HG02885 (cell line): Measurements from ENCODE around the gene SMTN.

Experiments used
- ATAC-seq: cut with Tn5 transposase; IDR thresholded peaks from one replicate; pipeline ENCODE4 v1.9.1; 2021; ENCODE audit warnings: mild to moderate bottlenecking; ENCODE audit not compliant: unreplicated experiment, poor library complexity

Gene SMTN

GRCh38 chr22:31143038-31143437 is 61.9 kb downstream of the SMTN start:
- ATAC-seq: no peak

GRCh38 chr22:31143537-31143936 is 62.4 kb downstream of the SMTN start:
- ATAC-seq: no peak

- ATAC-seq: no peak
These were observed 63.1 kb downstream of the SMTN start for GRCh38 chr22:31144223-31144622.

- no peak for ATAC-seq
These were observed 67.4 kb downstream of the SMTN start for GRCh38 chr22:31148488-31148887.

- no peak for ATAC-seq
These were observed 68.0 kb downstream of the SMTN start for GRCh38 chr22:31148953-31149627.

- no peak for ATAC-seq
These were observed 69.5 kb downstream of the SMTN start for GRCh38 chr22:31150615-31151014.

GRCh38 chr22:31151872-31152271 is 70.8 kb downstream of the SMTN start:
- ATAC-seq: no peak

- ATAC-seq: no peak
These were observed 72.2 kb downstream of the SMTN start for GRCh38 chr22:31153357-31153756.
